GM21528 (cell line): ENCODE data around the gene SUPT7L.
"Not testable (repeated sequence)": the region's sequence is repeated elsewhere in the genome, so short reads cannot be mapped to it uniquely, and the experiment has no call there.

Source experiments
- ATAC-seq: cut with Tn5 transposase; IDR thresholded peaks from one replicate; pipeline ENCODE4 v1.9.1; 2021; ENCODE audit warnings: mild to moderate bottlenecking, moderate library complexity; ENCODE audit not compliant: unreplicated experiment, low FRiP score

The SUPT7L gene

GRCh38 chr2:27685577-27685976, 22.2 kb upstream of the SUPT7L start:
- ATAC-seq: no peak

DNA sequence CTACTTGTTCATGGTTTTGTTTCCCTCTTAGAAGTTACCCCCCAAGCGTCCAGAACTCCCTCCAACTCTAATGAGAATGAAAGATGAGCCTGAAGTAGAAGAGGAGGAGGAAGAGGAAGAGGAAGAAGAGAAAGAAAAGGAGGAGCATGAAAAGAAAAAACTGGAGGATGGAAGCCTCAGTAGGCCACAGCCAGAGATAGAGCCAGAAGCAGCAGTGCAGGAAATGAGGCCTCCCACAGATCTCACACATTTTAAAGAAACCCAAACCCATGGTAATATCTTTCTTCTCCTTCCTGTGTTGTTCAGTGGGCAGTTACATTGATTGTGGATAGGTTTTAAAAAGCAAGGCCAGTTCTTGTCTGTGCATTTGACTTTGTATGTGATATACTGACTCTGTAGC, 21.6 kb upstream of the SUPT7L start:
- not testable (repeated sequence) for ATAC-seq

DNA sequence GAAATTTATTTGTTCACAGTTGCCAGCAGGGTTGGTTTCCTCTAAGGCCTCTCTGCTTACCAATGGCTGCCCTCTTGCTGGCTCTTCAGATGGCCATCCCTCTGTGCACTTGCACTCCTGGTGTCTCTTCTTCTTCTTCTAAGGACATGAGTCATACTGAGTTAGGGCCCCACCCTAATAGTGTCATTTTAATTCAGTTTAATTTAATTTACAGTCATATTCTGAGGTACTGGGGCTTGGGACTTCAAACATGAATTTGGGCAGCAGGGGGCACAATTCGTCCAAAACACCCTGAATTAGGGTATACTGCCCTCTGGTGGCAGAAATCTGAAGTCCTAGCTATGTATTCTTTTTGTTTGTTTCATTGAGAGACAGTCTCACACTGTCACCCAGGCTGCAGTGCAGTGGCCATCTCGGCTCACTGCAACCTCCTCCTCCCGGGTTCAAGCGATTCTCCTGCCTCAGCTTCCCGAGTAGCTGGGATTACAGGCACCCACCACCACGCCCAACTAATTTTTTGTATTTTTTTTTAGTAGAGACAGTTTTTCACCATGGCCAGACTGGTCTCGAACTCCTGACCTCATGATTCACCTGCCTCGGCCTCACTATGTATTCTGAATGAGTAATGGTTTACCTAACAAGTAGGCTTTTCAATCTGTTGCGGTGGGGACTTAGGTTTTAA, 20.1 kb upstream of the SUPT7L start:
- no peak for ATAC-seq

DNA sequence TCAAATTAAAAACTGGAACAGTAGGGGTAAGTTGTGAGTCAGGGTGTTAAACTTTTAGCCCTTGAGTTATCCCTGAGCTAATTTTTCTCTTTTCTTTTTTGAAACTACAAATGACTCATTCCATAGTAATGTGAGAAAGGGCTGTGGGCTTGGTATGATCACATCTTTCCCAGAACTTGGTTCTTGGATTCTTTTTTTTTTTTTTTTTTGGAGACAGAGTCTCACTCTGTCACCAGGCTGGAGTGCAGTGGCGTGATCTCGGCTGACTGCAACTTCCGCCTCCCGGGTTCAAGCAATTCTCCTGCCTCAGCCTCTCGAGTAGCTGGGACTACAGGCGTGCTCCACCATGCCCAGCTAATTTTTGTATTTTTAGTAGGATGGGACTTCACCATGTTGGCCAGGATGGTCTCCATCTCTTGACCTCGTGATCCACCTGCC, 18.9 kb upstream of the SUPT7L start:
- not testable (repeated sequence) for ATAC-seq

GRCh38 chr2:27681841-27682240, 18.4 kb upstream of the SUPT7L start:
- ATAC-seq: no peak

DNA sequence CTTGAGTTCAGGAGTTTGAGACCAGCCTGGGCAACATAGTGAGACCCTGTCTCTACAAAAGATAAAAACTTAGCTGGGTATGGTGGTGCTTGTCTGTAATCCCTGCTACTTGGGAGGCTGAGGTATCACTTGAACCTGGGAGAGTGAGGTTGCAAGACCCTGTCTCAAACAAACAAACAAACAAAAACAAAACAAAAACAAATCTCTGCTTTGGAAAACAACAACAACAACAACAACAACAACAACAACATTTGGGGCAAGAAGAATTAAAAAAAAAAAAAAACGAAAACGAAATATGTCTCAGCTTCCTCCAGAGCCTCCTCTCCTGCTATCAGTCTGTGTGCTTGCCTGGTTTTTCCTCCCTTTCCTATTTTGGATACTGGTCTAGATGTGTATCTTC, 17.2 kb upstream of the SUPT7L start:
- no peak for ATAC-seq

DNA sequence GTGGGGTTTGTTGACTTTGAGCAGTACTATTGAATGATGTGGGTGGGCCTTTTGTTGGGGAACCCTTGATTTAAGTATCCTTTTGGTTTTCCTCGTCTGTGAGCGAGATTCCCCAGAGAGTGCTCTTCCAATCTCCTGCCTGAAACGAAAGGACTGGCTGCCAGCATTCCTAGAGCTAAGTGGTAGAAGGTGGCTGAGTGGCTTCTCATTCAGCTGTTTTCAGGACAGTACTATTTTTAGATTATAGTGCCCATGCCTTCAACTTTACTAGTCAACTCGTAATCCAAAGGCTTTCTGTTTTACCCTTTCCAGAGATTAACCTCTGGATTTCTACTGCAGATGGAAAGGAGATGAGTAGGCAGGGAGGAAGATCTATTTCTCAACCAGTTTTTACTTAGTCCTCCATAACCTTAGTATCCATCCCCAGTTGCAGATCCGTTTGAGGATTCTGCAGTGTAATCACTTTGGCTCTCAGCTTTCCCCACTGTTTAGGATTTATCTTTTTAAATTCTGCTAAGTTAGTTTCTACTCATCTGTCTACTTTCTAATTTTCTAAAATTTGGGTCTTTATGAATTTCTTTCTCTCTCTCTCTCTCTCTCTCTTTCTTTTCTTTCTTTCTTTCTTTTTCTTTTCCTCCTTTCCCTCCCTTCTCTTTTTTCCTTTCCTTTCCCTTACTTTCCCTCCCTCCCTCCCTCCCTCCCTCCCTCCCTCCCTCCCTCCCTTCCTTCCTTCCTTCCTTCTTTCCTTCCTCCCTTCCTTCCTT, 9.5 kb upstream of the SUPT7L start:
- no peak for ATAC-seq

DNA sequence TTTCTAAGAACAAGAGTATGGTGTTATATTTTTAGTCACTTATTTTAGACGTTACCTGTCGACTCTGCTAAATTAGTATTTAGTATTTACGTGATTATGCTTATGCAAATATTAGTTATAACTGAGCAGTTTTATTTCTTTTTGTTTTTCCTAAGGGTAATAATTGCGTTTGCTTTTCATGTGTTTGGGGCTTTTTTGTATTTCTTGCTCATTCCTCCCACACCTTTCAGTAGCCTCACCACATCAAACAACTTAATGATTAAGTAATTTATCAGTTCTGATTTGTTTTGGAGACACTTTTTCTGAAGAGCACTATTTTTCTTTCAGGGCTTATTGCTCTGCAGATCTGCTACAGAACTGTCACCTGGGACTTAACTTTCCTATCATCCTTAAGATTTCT, 7.8 kb upstream of the SUPT7L start:
- no peak for ATAC-seq

GRCh38 chr2:27667446-27667845, 4.0 kb upstream of the SUPT7L start:
- ATAC-seq: no peak

GRCh38 chr2:27664622-27665363, 1.4 kb upstream of the SUPT7L start:
- ATAC-seq: no peak

- peak; percentile 20 for ATAC-seq
These were observed 750 bp upstream of the SUPT7L start for GRCh38 chr2:27664154-27664574.

- ATAC-seq: no peak
These were observed 2.0 kb downstream of the SUPT7L start for GRCh38 chr2:27661371-27661770.

GRCh38 chr2:27655155-27655951, 8.1 kb downstream of the SUPT7L start:
- ATAC-seq: no peak

GRCh38 chr2:27653397-27653796, 10.0 kb downstream of the SUPT7L start:
- no peak for ATAC-seq

DNA sequence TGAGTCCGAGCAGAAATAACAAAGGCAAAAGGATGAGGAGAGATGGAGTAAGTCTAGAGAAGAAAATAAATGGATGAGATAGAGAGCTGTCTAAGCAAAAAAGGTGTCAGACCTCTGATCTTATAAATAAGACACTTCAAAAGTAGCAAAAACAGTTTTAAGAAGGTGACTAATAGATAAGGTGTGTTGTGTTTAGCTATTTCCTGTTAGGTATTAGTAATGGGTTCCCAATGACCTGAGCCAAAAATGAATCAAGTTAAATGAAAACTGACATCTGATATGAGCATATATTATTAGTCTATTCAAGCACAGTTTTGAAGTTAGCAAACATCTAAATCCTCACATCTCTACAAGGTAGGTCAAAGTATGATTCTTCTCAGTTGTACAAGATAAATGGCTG, 10.6 kb downstream of the SUPT7L start:
- ATAC-seq: no peak

DNA sequence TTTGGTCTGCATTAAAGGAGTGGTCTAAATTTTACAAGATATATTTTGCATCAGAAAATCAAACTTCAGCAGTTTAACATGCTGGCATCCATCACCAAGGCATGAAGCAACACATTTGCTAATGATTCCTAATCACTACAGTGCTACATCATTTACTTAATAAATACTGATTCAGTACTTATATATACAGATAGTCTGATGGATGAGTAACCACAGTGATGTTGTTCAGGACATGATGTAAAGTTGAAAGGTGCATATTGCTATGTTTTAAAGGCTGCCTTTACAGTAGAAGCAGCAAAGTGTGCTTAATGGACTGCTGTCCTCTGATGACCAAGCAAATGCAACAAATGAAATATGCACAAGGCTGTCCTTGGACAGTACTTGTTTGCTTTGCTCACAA, 11.1 kb downstream of the SUPT7L start:
- no peak for ATAC-seq

- ATAC-seq: no peak
These were observed 12.4 kb downstream of the SUPT7L start for GRCh38 chr2:27651056-27651455.

- ATAC-seq: no peak
These were observed 15.7 kb downstream of the SUPT7L start for GRCh38 chr2:27647737-27648136.

- no peak for ATAC-seq
These were observed 16.1 kb downstream of the SUPT7L start for GRCh38 chr2:27647289-27647688.

GRCh38 chr2:27645197-27645596, 18.2 kb downstream of the SUPT7L start:
- no peak for ATAC-seq
